Measurements from ENCODE around the gene HPS4.

DNA sequence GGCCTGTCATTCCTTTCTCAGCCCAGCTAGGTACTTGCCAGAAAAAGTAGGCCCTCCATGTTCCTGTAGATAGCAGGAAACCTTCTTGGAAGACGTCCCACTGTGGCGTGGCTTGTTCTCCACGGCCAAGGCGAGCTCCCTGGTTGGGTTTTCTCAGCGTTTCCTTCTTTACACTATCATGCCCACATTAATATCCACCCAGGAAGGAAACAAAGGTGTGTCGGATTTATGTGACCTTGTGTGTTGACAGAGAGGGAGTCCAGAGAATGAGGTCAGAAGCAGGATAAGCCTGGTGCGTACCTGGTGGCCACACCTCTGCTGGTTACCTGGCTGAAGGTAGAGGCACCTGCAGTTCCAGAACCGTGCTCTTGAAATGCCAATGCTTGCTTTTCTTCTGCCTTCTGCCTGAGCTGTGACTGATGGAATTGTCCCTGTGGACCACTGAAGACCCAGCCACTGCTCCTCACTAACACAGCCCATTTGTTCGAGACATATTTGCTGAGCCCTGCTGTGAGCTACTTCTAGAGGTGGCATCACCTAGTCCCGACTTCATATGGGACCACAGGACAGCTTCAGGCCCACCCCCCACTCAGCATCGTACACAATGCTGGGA lies 46.6 kb downstream of the HPS4 start:
- TF ChIP-seq, protein P1, sequence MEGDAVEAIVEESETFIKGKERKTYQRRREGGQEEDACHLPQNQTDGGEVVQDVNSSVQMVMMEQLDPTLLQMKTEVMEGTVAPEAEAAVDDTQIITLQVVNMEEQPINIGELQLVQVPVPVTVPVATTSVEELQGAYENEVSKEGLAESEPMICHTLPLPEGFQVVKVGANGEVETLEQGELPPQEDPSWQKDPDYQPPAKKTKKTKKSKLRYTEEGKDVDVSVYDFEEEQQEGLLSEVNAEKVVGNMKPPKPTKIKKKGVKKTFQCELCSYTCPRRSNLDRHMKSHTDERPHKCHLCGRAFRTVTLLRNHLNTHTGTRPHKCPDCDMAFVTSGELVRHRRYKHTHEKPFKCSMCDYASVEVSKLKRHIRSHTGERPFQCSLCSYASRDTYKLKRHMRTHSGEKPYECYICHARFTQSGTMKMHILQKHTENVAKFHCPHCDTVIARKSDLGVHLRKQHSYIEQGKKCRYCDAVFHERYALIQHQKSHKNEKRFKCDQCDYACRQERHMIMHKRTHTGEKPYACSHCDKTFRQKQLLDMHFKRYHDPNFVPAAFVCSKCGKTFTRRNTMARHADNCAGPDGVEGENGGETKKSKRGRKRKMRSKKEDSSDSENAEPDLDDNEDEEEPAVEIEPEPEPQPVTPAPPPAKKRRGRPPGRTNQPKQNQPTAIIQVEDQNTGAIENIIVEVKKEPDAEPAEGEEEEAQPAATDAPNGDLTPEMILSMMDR (IDR thresholded peaks at IDR 0.05): no peak
- TF ChIP-seq POLR2A (IDR thresholded peaks at IDR 0.05): no peak
